NCI-H1930 (cell line): ENCODE data around the gene ISOC2.
"Not testable (repeated sequence)": the region's sequence is repeated elsewhere in the genome, so short reads cannot be mapped to it uniquely, and the experiment has no call there.

ENCODE experiments used
- DNase-seq, 2 experiments: peaks; one replicate each; lab custom pipeline; 2025; lab: John Stamatoyannopoulos, UW

The ISOC2 gene

GRCh38 chr19:55440411-55441105, 20.9 kb downstream of the ISOC2 start:
- no peak for DNase-seq

- DNase-seq = no peak
Measured at GRCh38 chr19:55439052-55439451, 22.4 kb downstream of the ISOC2 start.

GRCh38 chr19:55437410-55437809, 24.0 kb downstream of the ISOC2 start:
- no peak for DNase-seq

- DNase-seq = no peak
Measured at GRCh38 chr19:55436847-55437246, 24.6 kb downstream of the ISOC2 start.

- no peak for DNase-seq
Measured at GRCh38 chr19:55435020-55435419, 26.4 kb downstream of the ISOC2 start.

- no peak for DNase-seq
Measured at GRCh38 chr19:55434356-55434919, 27.0 kb downstream of the ISOC2 start.

- DNase-seq = no peak
Measured at GRCh38 chr19:55433292-55433691, 28.1 kb downstream of the ISOC2 start.

- DNase-seq = no peak
Measured at GRCh38 chr19:55432241-55432959, 29.0 kb downstream of the ISOC2 start.

- no peak for DNase-seq
Measured at GRCh38 chr19:55431183-55431582, 30.3 kb downstream of the ISOC2 start.

GRCh38 chr19:55426042-55426441, 35.4 kb downstream of the ISOC2 start:
- no peak for DNase-seq

GRCh38 chr19:55424518-55424917, 36.9 kb downstream of the ISOC2 start:
- no peak for DNase-seq

GRCh38 chr19:55423225-55424005, 38.0 kb downstream of the ISOC2 start:
- no peak for DNase-seq

GRCh38 chr19:55421281-55421680, 40.2 kb downstream of the ISOC2 start:
- not testable (repeated sequence) for DNase-seq

GRCh38 chr19:55419624-55420236, 41.7 kb downstream of the ISOC2 start:
- DNase-seq = no peak

- DNase-seq = no peak
Measured at GRCh38 chr19:55419103-55419502, 42.3 kb downstream of the ISOC2 start.

GRCh38 chr19:55418185-55418584, 43.3 kb downstream of the ISOC2 start:
- peak; percentile 34 to 58 for DNase-seq

- no peak for DNase-seq
Measured at GRCh38 chr19:55410168-55410567, 51.3 kb downstream of the ISOC2 start.

- not testable (repeated sequence) for DNase-seq
Measured at GRCh38 chr19:55409179-55409578, 52.3 kb downstream of the ISOC2 start.

GRCh38 chr19:55408533-55408872, 52.9 kb downstream of the ISOC2 start:
- DNase-seq = no peak

GRCh38 chr19:55407800-55408532, 53.5 kb downstream of the ISOC2 start:
- peak; percentile 100 for DNase-seq

- not testable (repeated sequence) for DNase-seq
Measured at GRCh38 chr19:55407550-55407799, 54.0 kb downstream of the ISOC2 start, which contains the start of gene UBE2S. Gene UBE2S (minus strand): TSS chr19:55407788. CDS start chr19:55407589, 199 bp downstream.
